Measurements from ENCODE around the gene FAM170B. TPM values are rescaled to one million over a fixed set of nuclear protein-coding genes. Genes with fewer than 3 reads are reported as not detected.

FAM170B gene
- total RNA-seq, 2 experiments from 2014 or later: not detected

DNA sequence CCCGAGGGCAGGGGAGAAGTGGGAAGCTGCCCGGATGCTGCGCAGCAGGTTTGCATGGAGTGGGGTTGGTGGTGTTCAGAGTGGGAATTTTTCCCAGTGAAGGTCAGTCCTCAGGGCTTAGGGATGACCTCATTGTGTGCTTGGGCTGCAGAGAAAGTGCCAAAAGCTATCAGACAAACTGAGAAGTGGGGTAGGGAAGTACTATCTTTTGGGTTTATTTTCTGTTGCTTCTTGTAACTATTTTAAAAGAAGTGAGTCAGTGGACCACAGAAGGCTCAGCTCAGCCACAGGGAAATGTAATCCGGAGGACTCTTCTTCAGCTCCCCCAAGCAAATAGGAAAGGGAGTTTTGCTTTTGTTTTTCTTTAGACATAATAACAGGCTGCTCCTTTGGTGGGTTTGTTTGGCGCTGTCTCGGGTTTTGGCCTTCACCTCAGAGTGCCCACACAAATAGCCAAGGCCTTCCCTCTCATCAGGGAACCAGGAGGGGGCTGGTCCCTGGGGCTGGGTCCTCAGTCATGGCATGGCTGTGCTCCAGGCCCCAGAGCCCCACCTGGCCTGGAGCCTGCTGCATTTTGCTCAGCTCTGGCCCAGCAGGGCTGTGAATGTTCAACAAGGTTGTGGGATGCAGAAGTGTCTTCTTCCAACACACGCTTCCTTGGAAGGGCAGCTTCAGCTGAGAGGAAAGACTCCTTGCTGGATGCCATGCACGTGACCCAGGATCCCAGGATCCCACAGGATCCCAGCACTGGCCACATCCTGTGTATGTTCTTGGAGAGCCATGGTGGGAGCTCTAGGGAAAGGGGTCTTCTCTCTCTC, 5.4 kb upstream of the FAM170B start:
- no peaks in the 10 kb centered on the region for H3K36me3 Mint-ChIP-seq
- peaks cover 21% of the 10 kb centered on the region for H3K27me3 Mint-ChIP-seq
- CTCF ChIA-PET: no interaction called here
- H3K4me3 Mint-ChIP-seq: no peak overlapping the region
- no peaks in the 10 kb centered on the region for H3K9me3 Mint-ChIP-seq (ENCODE audit: low read depth)
- no peak for ATAC-seq
- no peak overlapping the region for H3K27ac Mint-ChIP-seq
- peaks cover 3% of the 10 kb centered on the region for H3K4me1 Mint-ChIP-seq
- DNase-seq: no peak

DNA sequence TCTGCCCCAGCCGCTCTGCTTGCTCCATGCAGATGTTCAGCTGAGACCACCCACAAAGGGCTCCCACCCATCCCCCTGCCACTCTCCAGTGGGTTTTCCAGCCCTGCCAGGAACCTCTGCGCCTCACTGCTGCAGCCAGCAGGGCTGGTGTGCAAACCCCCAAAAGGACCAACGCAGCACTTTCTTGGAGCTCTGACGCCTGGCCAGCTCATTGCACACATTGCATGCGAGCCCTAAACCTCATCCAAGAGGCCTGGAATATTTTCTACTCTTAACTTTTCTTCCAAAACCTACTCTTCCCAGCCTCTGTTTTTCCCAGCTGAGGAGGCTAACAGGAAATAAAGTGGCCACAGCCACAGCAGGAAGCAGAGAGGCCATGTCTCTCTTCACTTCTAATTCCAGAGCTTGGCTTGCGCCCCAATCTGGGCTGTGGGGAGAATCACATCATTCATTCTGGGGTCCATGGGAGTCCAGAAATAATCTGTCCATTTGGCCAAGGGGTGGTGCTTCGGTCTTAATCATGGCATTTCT, 4.6 kb upstream of the FAM170B start:
- H3K4me3 Mint-ChIP-seq: no peak overlapping the region
- H3K27me3 Mint-ChIP-seq: peaks cover 29% of the 10 kb centered on the region
- H3K4me1 Mint-ChIP-seq: peaks cover 3% of the 10 kb centered on the region
- H3K36me3 Mint-ChIP-seq: no peaks in the 10 kb centered on the region
- DNase-seq: peak; percentile 19
- no peak for ATAC-seq
- H3K9me3 Mint-ChIP-seq (ENCODE audit: low read depth): no peaks in the 10 kb centered on the region
- H3K27ac Mint-ChIP-seq: no peak overlapping the region
- CTCF ChIA-PET: no interaction called here

- Mint-ChIP-seq H3K27ac (no peak overlapping the region), H3K4me1 (peaks cover 3% of the 10 kb centered on the region), H3K4me3 (no peak overlapping the region), H3K27me3 (peaks cover 30% of the 10 kb centered on the region), H3K36me3 (no peaks in the 10 kb centered on the region), H3K9me3 (ENCODE audit: low read depth) (no peaks in the 10 kb centered on the region)
- DNase-seq (no peak), ATAC-seq (no peak)
- CTCF ChIA-PET: no interaction called here
Observed at GRCh38 chr10:49136525-49136924, 2.7 kb upstream of the FAM170B start.

DNA sequence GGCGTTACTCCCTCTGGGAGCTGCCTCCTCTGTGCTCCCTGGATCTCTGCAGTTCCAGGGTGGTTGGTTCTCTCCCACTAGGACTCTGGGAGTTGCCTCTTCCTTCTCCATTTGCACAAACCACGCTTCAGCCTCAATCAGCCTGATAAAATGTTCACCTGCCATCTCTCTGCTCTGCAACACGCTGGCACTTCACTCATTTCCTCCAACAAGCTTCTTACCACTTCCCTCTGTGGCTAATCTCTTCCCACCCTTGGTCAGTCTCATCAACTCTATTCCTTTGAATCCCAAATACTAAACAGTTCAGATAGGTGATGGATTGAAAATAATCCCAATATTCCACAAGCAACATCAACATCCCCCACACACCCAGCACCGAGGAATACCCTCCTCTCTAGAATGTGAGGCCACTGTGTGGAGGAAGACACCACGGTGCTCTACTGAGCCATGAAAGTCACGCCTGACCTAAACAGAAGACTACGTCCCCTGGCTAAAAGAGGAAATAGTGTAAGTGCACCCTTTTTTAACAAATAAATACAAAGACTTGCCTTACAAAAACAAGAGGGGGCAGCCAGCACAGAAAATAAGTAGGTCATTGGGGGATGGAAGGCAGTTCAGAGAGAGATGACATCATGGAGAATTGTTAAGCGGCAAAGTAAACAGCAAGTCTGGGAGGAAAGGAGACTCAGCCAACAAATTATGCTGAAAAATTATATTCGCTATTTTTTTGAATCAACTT, 1.9 kb upstream of the FAM170B start:
- H3K27ac Mint-ChIP-seq: no peak overlapping the region
- no peaks in the 10 kb centered on the region for H3K9me3 Mint-ChIP-seq (ENCODE audit: low read depth)
- CTCF ChIA-PET: no interaction called here
- no peak overlapping the region for H3K4me3 Mint-ChIP-seq
- DNase-seq (peak; percentile 8), ATAC-seq (no peak)
- no peaks in the 10 kb centered on the region for H3K36me3 Mint-ChIP-seq
- peaks cover 3% of the 10 kb centered on the region for H3K4me1 Mint-ChIP-seq
- peaks cover 30% of the 10 kb centered on the region for H3K27me3 Mint-ChIP-seq

DNA sequence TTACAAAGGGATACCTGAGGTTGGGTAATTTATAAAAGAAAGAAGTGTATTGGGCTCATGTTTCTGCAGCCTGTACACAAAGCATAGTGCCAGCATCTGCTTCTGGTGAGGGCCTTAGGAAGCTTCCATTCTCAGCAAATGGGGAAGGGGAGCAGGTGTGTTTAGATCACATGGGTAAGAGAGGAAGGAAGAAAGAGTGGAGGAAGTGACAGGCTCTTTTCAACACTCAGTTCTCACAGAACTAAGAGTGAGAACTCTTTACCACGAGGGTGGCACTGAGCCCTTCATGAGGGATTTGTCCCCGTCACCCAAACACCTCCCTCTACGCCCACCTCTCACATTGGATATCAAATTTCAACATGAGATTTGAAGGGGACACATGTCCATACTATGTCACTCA, 506 bp upstream of the FAM170B start:
- Mint-ChIP-seq H3K4me3 (no peak overlapping the region), H3K4me1 (peaks cover 3% of the 10 kb centered on the region), H3K27ac (no peak overlapping the region), H3K36me3 (no peaks in the 10 kb centered on the region), H3K9me3 (ENCODE audit: low read depth) (no peaks in the 10 kb centered on the region), H3K27me3 (peaks cover 35% of the 10 kb centered on the region)
- CTCF ChIA-PET: no interaction called here
- no peak for DNase-seq
- no peak for ATAC-seq

DNA sequence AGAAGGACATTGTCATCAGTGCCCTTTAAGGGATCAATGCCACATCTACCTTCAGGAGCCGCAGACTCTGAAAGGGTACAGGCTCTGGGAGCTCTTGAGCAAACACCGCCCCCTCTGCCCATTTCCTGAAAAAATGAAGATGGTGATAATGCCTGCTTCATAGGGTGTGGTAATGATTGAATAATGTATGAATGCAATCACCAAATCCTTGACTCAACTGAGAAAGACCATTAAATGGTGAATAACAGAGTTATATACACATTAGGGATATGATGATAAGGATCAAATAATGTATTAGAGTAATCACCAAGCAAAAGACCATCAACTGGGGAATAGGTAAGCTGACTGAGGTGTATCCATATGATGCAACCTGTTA, 1.5 kb downstream of the FAM170B start:
- Mint-ChIP-seq H3K4me3 (no peak overlapping the region), H3K9me3 (ENCODE audit: low read depth) (no peaks in the 10 kb centered on the region), H3K4me1 (peaks cover 3% of the 10 kb centered on the region), H3K27ac (no peak overlapping the region), H3K36me3 (no peaks in the 10 kb centered on the region), H3K27me3 (peaks cover 44% of the 10 kb centered on the region)
- DNase-seq (no peak), ATAC-seq (no peak)
- CTCF ChIA-PET: no interaction called here

GRCh38 chr10:49131507-49132361, 2.1 kb downstream of the FAM170B start:
- ATAC-seq: no peak
- no peaks in the 10 kb centered on the region for H3K9me3 Mint-ChIP-seq (ENCODE audit: low read depth)
- no peak for DNase-seq
- CTCF ChIA-PET: no interaction called here
- H3K27me3 Mint-ChIP-seq: peaks cover 43% of the 10 kb centered on the region
- H3K36me3 Mint-ChIP-seq: no peaks in the 10 kb centered on the region
- H3K4me3 Mint-ChIP-seq: no peak overlapping the region
- H3K4me1 Mint-ChIP-seq: peaks cover 3% of the 10 kb centered on the region
- no peak overlapping the region for H3K27ac Mint-ChIP-seq

GRCh38 chr10:49129376-49129775, 4.4 kb downstream of the FAM170B start:
- DNase-seq (no peak), ATAC-seq (no peak)
- Mint-ChIP-seq H3K27ac (no peak overlapping the region), H3K27me3 (peaks cover 34% of the 10 kb centered on the region), H3K9me3 (ENCODE audit: low read depth) (peaks cover 3% of the 10 kb centered on the region), H3K36me3 (no peaks in the 10 kb centered on the region), H3K4me1 (no peaks in the 10 kb centered on the region), H3K4me3 (no peak overlapping the region)
- CTCF ChIA-PET: no interaction called here

DNA sequence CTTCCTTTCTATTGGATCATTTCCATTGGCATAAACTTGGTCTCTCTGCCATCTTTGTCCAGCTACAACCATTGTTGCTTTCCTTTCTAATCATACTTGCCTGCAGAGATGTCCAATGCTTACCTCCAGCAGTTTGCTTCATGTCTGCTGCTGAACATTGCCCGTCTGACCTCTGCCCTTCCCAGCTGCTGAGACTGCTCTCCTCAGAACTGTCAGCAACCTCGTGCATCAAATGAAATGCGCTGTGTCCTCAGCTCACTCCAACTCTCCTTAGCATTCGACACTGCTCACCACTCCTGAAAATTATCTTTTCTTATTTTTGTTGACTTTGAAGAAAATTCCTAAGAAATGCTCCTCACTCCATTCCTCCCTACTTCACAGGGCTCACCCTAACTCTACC, 5.0 kb downstream of the FAM170B start:
- no peak overlapping the region for H3K27ac Mint-ChIP-seq

GRCh38 chr10:49123981-49124950, 9.6 kb downstream of the FAM170B start:
- H3K36me3 Mint-ChIP-seq: no peaks in the 10 kb centered on the region
- ATAC-seq (no peak), DNase-seq (no peak)
- H3K4me3 Mint-ChIP-seq: no peak overlapping the region
- peaks cover 4% of the 10 kb centered on the region for H3K9me3 Mint-ChIP-seq (ENCODE audit: low read depth)
- CTCF ChIA-PET: no interaction called here
- no peak overlapping the region for H3K27ac Mint-ChIP-seq
- H3K4me1 Mint-ChIP-seq: no peaks in the 10 kb centered on the region
- H3K27me3 Mint-ChIP-seq: peaks cover 43% of the 10 kb centered on the region

More for the DNA sequence above, 5.0 kb downstream of the FAM170B start:
- DNase-seq: no peak
- Mint-ChIP-seq H3K9me3 (ENCODE audit: low read depth) (peaks cover 4% of the 10 kb centered on the region), H3K36me3 (no peaks in the 10 kb centered on the region), H3K4me3 (no peak overlapping the region), H3K27me3 (peaks cover 32% of the 10 kb centered on the region), H3K4me1 (no peaks in the 10 kb centered on the region)
- CTCF ChIA-PET: no interaction called here
- ATAC-seq: no peak

DNA sequence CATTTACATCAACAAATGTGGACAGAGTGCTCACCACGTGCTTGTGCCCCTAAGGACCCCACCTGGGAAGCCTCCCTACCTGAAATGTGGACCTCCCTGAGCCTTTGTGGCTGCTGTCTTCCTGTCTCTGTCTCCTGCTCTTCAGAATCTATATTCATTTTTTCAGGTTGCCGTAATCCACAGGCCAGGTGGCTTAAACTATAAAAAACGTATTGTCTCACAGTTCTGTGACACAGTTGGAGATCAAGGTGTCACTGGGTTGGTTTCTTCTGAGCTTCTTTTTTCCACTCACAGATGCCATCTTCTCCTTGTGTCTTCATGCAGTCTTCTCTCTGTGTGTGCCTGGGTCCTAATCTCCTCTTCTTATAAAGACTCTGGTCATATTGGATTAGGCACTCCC, 12.9 kb downstream of the FAM170B start:
- Mint-ChIP-seq H3K36me3 (no peaks in the 10 kb centered on the region), H3K27me3 (peaks cover 59% of the 10 kb centered on the region), H3K9me3 (ENCODE audit: low read depth) (peaks cover 4% of the 10 kb centered on the region), H3K4me3 (no peak overlapping the region), H3K27ac (no peak overlapping the region), H3K4me1 (no peaks in the 10 kb centered on the region)
- DNase-seq (no peak), ATAC-seq (no peak)
- CTCF ChIA-PET: interaction anchor here (0.6 kb wide), 1 partner anchor 329 kb away, joined by 3 read pairs; no protein-coding TSS in a partner anchor

GRCh38 chr10:49119746-49120145, 14.1 kb downstream of the FAM170B start:
- DNase-seq (no peak), ATAC-seq (no peak)
- Mint-ChIP-seq H3K4me1 (peaks cover 2% of the 10 kb centered on the region), H3K27me3 (peaks cover 63% of the 10 kb centered on the region), H3K36me3 (no peaks in the 10 kb centered on the region), H3K9me3 (ENCODE audit: low read depth) (peaks cover 4% of the 10 kb centered on the region), H3K27ac (no peak overlapping the region), H3K4me3 (no peak overlapping the region)
- CTCF ChIA-PET: interaction anchor here (0.9 kb wide), 1 partner anchor 463 kb away, joined by 4 read pairs; no protein-coding TSS in a partner anchor
